GM23248 (cell line): ENCODE data around the gene SYTL2.

Experiments
- EZH2 ChIP-seq: fragments of 200-600 bp; sonication (generic); IDR thresholded peaks from 2 replicates; pipeline ENCODE4 v1.6.1; 2018; ENCODE audit warnings: antibody characterized with exemption, mild to moderate bottlenecking; ENCODE audit not compliant: insufficient read depth, poor library complexity, severe bottlenecking
- EZH2phosphoT487 ChIP-seq: fragments of 200-600 bp; sonication (generic); IDR thresholded peaks from 2 replicates; pipeline ENCODE4 v1.6.1; 2018; ENCODE audit warnings: antibody characterized with exemption, moderate library complexity, mild to moderate bottlenecking, low read depth; ENCODE audit not compliant: insufficient read depth

- TF ChIP-seq EZH2phosphoT487: no peak
- TF ChIP-seq EZH2: no peak
Measured at GRCh38 chr11:85787168-85787567, 23.8 kb downstream of the SYTL2 start.
